Hematopoietic multipotent progenitor cell (in vitro differentiated cells): ENCODE data around the gene CKS1B. TPM values are rescaled to one million over a fixed set of nuclear protein-coding genes. Genes with fewer than 3 reads are reported as not detected.

ENCODE experiments used
- DNase-seq, 3 donors: peaks; one replicate each; pipeline ENCODE4 v3.0.0-alpha.2; 2011 to 2015; ENCODE audit warnings: low read depth in 2 of 3, low spot score in 2 of 3
- total RNA-seq: library from RNA; depleted of rRNA; stranded (reverse); fragments of >200 nt; gene quantifications from one replicate; pipeline ENCODE4 v1.2.3, GENCODE V29; 2012

The CKS1B gene
- total RNA-seq, 1 donor, result 22.9 TPM

DNA sequence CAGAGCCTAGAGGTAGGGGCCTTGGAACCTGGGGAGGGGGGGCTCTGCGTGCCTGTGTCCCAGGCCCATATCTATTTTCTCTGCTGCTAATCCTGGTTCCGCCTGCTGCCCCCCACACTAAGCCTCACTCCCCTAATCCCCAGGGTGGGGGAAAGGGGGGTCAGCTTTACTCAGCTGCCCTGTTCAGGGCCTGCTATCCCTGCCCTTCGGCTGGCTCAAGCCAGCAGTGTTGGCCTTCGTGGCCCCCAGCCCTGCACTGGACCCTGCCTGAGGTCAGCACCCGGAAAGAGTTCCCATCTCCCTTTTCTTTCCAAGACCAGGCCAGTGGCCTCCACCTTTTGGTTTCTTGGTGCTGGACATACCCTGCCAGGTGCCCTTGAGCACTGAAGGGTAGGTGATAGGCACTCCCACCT lies 36.5 kb downstream of the CKS1B start:
- DNase-seq, result no peak

DNA sequence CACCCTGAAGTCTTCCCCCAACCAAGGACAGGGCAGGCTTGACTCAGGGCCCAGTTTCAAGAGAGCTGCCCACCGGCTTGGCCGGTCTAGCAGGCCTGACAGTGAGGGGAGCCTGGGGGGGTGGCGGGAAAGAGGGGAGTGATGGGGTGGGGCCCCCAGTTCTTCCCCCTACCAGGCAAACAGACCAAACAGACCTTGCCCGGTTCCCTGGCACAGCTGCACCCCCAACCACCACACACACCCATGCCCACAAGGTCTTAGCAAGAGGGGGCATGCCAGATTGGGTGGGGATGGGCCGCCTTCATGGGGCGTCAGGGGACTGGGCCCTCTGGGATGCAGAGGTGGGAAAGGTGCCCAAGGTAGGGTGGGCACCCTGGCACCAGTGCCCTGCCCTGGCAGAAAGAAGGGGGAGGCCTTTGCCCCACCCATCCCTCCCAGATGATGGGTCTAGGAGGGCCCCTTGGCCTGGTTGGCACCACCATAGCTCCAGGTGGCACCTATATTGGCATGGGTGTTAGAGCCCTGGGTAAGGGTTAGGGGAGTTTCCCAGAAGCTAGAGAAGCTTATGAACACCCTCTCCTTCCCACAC lies 37.0 kb downstream of the CKS1B start:
- no peak for DNase-seq

DNA sequence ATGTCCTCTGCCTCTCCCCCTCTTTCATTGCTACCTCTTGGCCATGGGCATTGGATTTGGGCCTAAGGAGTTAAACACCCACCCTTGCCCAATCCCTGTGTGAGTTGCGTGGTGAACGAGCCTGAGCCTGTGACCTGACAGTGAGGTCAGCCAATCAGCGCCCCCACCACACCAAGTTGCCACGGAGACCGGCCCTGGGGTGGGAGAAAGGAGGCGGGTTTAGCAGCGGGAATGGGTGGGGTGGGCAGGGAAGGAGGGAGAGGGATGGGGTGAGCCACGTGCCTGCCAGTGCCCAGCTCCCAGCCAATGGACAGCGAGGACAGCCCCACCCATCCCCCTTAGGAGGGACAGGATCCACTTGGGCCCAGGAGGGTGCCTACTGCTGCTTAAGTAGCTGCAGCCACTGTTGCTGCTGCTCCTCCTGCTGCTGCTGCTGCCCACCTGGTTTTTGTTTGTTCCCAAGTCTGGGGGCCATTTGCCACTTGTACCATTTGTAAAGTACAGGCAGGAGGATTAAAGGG lies 37.6 kb downstream of the CKS1B start:
- DNase-seq, result no peak

DNA sequence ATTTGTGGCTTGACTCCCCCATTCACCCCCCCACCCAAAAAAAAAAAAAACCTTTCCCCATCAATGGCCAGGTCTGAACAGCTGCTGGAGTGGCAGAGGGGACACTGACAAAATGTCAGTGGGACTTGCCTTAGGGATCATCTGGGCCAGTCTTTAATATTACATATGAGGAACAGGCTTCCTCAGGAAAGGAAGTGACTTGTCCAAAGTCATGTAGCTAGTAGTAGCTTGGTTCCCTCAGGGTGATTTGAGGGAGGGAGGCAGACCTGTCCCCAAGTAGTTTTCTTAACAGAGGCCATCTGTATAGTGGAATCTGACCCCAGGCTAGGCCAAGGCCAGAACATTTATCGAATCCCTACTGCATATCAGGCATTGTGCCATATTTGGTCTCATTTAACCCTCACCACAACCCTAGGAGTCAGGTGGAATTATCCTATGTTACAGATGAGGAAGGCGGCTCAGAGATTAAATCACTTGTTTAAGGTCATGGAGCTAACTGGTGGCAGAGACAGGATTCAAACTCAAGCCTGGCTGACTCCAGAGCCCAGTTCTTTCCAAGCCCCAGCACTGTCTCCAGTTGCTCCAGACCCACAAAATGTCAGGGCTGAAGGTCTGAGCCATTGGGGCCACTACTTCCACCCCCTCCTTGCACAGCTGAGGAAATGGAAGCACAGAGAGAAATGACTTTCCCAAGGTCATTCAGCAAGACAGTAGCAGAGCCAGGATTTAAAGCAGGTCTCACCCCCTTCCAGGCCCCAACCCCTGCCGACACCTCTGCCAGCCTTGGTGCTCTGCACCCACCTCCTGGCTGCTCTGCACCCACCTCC lies 38.5 kb downstream of the CKS1B start:
- no peak for DNase-seq

DNA sequence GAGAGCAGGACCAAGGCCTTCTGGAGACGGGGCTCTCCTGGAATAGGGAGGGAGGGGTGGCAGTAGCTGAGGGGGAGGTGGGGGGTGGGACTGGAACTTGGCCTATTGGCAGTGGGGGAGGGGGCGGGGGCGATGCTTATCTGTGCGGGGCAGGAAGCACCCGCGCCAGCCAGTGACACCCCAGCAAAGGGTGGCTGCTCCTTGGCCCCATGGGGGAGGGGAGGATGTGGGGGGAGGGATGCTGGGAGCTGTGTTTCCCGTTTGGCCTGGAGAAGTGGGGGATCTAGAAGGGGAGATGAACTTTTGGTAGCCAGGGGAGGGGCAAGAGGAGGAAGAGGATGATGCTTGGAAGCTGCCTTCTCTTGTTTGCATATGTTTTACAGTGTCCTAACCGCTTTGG lies 39.2 kb downstream of the CKS1B start:
- peak in 1 of 3 donors; percentile 41 for DNase-seq

DNA sequence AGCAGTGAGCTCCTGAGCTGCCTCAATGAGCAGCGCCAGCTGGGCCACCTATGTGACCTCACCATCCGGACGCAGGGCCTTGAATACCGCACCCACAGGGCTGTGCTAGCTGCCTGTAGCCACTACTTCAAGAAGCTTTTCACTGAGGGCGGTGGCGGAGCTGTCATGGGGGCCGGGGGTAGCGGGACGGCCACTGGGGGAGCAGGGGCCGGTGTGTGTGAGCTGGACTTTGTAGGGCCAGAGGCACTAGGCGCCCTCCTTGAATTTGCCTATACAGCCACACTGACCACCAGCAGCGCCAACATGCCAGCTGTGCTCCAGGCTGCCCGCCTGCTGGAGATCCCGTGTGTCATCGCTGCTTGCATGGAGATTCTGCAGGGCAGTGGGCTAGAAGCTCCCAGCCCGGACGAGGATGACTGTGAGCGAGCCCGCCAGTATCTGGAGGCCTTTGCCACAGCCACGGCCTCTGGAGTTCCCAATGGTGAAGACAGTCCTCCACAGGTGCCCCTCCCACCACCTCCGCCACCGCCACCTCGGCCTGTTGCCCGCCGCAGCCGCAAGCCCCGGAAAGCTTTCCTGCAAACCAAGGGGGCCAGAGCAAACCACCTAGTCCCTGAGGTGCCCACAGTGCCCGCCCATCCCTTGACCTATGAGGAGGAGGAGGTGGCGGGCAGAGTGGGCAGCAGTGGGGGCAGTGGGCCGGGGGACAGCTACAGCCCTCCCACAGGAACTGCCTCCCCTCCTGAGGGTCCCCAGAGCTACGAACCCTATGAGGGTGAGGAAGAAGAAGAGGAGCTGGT lies 40.4 kb downstream of the CKS1B start:
- DNase-seq, result no peak

DNA sequence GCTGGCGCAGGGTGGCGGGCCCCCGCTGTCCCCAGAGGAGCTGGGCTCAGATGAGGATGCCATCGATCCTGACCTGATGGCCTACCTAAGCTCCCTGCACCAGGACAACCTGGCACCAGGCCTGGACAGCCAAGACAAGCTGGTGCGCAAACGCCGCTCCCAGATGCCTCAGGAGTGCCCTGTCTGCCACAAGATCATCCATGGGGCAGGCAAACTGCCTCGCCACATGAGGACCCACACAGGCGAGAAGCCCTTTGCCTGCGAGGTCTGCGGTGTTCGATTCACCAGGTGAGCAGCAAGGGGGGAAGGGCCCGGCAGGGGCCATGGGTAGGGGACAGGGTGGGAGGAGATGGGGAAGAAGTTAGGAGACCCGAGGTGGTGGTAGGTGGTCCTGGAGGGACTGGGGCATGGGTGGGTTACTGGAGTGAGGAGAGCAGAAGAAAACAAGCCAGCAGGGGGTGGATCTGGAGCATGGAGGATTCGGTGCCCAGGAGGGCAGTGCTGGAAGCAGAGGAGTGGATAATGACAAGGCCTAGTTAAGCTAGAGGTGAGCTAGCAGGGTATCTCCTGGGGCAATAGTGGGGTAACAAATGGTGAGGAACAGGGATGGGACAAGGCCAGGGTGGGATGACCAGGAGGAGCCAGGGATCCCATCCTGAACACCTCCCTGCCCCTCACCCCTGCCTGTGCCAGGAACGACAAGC lies 41.2 kb downstream of the CKS1B start:
- no peak for DNase-seq

DNA sequence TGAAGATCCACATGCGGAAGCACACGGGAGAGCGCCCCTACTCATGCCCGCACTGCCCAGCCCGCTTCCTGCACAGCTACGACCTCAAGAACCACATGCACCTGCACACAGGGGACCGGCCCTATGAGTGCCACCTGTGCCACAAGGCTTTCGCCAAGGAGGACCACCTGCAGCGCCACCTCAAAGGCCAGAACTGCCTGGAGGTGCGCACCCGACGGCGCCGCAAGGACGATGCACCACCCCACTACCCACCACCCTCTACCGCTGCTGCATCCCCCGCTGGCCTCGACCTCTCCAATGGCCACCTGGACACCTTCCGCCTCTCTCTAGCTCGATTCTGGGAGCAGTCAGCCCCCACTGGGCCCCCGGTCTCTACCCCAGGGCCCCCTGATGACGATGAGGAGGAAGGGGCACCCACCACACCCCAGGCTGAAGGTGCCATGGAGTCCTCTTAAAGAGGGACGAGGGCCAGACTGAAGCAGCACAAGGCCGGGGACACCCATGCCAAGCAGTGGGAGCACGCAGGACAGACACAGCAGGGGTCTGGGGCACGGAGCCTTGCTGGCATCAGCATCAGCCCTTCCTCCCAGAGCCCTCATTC lies 41.9 kb downstream of the CKS1B start:
- no peak for DNase-seq

DNA sequence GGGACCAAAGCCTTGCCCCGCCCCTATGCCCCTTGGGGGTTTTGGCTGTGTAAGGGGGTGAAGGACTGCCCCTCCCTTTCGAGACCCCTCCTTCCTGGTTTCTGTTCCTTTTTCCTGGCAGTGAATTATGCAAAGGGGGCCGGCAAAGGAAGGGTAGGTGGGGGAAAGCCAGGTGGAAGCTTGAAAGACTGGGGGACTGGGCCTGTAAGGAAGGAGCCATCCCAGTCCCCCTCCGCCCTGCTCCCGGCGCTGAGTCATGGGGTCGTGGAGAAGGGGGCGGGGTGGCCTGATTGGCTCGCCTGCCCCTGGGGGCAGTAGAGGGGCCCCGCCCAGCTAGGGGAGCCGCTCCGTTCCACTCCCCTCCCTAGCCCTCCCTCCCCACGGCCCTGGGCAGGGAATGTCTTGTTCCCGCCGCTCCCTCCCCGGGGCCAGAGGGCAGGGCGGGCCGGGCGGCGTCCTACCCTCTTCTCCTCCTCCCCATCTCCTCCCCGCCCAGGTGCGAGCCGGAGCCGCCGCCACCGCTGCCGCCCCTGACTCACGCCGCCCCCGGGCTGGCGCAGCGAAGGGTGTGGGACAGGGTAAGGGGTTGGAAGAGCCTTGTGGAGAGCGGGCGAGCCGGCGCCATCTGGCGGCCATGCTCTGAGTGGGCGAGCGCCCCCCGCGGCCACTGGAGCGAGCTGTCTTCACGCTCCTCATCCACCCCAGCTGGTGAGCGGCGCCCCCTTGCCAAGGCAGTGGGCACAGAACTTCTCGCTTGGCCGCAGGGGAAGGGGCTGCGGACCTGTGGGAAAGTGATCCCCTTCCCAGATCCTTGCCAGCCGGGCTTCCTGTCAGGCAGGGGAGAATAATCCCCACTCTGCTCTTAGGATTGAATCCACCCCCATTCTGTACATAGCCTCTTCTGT lies 42.8 kb downstream of the CKS1B start:
- DNase-seq, result peak; percentile 81 to 92 (median 91)

DNA sequence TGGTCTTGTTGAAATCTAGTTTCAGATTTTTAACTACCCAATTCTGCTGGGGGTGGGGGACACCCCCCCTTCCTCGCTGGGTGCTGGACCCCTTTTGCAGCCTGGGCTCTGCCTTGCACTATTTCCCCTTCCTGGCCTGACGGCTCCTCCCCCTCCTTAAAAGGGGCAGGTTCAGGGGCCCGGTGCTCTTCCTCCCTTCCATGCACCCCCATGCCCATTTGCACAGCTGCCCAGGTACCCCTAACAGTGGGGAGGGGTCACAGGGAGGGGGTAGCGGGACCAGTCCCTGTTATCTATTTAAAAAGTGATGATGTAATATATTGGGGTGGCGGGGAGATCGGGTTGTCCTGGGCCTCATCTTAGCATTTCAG lies 43.5 kb downstream of the CKS1B start:
- DNase-seq, result no peak

DNA sequence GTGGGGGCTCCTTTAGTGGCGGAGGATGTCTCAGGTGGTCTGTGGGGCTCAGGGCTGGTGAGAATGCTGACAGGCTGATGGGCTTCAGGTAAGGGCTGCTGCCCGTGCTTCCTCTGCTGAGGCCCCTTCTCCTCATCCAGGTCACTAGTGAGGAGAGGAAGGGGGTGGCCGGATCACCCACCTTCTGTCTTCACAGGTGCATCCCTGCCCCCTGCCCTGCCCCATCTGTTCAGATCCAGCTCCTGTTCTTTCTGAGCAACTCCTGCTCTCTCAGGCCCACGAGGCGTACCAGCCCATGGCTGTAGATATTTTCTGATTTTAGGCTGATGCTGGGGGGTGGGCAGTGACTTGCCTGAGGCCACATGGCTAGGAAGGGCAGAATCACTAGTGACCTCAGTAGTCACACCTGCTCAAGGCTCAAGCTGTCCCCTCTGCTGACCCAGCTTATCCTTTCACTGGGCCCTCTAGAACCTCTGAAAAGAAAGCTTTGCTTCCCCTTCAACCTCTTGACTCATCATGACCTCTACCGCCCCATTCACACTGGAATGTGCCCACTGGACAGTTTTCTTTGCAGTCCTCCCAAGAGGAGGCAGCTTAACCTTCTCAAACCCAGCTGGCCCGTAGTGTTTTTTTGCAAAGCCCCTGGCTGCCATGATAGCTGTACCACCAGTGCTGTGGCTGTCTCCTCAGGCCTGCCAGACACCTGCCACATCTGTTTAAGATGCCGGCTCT lies 44.3 kb downstream of the CKS1B start:
- no peak for DNase-seq

DNA sequence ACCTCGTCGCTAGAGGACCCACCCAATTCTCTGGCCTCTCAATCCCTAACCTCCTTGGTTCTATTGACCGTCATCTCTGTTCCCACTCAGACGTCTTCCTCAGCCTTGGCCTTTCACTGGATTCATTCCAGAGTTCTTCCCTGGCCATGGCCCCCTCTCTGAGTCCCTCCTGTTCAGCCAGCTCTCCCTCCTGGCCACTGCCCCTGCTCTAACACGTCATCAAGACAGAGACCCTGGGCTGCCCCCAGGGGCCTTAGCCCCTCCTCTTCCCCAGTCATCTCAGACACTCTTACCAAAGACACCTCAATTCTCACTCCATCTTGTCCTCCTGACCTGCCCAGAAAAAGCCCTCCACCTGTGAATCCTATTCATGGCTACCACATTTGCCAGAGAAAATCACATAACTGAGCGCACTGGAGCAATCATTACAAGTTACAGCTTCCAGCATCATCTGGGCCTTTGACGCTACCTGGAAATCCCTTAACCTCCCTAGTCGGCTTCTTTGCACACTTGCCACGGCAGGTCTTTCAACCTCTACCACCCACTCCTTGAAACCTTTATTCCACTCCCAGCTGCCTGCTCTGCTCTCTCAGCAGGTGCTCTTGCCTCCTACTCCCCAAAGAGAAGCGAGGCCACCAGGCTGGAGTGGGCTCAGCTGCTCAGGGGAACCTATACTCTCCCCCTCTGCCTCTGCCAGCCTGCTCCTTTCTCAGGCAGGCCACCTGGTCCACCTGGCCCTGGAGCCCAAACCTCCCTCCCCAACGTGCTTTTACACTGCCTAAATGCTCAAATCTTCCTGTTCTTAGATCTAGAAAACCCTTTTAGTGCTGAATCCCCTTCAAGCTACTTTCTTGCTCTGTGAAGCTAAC lies 45.1 kb downstream of the CKS1B start:
- no peak for DNase-seq

DNA sequence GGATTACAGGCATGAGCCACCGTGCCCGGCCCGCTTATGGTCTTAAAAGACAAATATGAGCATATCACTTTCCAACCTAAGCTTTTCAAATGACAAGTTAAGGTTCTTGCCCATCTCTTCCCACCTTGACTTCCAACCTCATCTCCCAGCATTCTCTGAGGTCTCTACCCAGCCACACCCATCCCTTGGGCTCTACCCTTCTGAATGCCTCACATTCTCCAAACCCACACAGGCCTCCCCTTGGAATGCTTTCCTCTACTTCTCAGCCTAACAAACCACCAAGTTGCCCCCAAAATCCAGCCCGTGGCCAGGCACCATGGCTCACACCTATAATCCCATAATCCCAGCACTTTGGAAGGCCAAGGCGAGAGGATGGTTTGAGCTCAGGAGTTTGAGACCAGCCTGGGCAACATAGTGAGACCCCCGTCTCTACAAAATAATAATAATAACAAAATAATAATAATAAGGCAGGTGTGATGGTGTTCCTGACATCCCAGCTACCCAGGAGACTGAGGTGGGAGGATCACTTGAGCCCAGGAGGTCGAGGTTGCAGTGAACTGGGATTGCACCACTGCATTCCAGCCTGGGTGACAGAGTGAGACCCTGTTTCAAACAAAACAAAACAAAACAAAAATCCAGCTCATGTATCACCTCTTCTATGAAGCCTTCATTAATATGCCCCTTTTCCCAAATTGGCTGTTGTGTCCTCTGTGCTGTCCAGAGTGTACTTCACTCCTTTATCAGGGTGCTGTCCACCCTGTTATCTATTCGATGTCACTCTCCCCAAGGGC lies 47.9 kb downstream of the CKS1B start:
- no peak for DNase-seq

DNA sequence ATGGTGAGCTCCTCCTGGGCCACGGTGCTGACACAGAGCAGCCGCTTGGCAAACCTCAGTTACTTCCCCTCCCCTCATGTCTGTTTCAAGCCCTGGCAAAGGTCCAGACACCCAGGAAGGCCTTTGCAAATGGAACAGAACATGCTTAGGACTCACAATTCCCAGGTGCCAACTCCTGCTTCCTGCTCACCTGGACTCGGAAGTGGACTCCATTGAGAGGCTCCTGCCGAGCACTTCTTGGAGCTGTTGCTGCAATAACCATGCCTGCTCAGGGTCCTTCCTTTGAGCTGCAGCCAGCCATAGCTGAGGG lies 48.4 kb downstream of the CKS1B start:
- no peak for DNase-seq

DNA sequence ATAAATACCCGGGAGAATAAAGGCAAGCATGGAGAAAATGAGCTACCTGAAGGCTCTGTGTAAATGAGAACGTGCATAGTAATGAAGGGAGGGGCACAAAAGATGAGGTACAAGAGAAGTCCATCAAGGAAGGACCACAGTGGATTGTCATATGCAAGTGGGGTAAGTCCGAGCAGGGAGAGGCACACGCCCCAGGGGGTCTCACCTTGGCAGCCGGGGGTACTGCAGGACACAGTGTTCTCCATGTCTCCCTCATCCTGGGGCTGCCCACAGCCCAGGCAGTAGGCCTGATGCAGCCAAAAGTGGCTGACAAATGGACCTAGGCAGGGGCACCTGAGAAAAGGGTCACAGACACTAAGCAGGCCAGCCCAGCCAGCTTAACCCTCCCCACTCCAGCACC lies 49.1 kb downstream of the CKS1B start:
- DNase-seq, result no peak

DNA sequence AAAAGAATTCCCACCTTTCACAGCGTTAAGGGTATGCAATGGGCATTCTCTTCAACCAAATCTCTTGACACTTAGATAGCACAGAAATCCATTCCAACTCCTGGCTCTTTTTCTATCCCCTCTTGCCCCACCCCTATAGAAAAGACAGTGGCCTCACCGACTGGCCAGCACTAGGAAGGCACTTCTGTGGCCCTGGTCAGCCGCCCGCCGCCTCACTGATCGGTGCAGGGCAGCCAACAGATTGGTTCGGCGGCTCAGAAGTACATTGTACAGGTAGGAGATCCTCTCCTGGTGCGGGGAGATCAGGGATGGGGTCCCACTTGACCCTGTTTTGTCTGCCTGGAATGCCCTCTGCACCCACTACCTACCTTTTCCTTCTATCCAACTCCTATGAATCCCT lies 49.8 kb downstream of the CKS1B start:
- DNase-seq, result no peak

DNA sequence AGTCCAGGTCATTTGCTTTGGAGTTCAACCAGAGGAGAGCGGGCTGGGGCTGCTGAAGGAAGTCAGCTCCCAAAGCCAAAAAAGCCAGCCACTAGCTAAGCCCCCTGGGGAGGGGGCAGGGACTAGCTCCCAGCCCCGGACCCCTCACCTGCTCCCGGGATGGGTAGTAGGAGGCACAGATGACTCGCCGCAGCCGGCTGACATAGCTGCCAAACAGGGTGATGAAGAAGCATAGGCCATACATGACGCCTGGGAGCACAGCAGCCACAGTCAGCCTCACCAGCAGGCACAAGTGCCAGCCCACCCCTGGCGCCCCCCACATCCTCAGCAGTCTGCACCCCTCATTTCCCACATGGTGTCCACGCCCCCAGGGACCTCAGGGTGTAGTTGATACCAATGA lies 51.7 kb downstream of the CKS1B start:
- DNase-seq, result no peak
